Smooth muscle cell (in vitro differentiated cells): ENCODE measurements around the gene SPATA31E1. TPM values are rescaled to one million over a fixed set of nuclear protein-coding genes. Genes with fewer than 3 reads are reported as not detected.

Source experiments
- DNase-seq: peaks from one replicate; lab custom pipeline; 2025; ENCODE audit not compliant: unreplicated experiment; lab: John Stamatoyannopoulos, UW
- H2AFZ ChIP-seq: fragments of 200-600 bp; sonication (generic); 2 replicates; pipeline ENCODE4 v1.6.0; 2016; ENCODE audit warnings: antibody characterized with exemption, low read depth, mild to moderate bottlenecking
- H3F3A ChIP-seq: fragments of 200-600 bp; sonication (generic); 2 replicates; pipeline ENCODE4 v1.6.0; 2017; ENCODE audit warnings: antibody characterized with exemption, low read depth
- H3K27ac ChIP-seq: fragments of 200-600 bp; sonication (generic); 2 replicates; pipeline ENCODE4 v1.5.1; 2016; ENCODE audit warnings: low read depth, mild to moderate bottlenecking
- H3K27me3 ChIP-seq: fragments of 200-600 bp; sonication (generic); 2 replicates; pipeline ENCODE4 v1.6.1; 2016; ENCODE audit warnings: low read depth, mild to moderate bottlenecking
- H3K36me3 ChIP-seq: fragments of 200-600 bp; sonication (generic); 2 replicates; pipeline ENCODE4 v1.5.1; 2016; ENCODE audit warnings: low read depth
- H3K4me1 ChIP-seq: fragments of 200-600 bp; sonication (generic); 2 replicates; pipeline ENCODE4 v1.5.1; 2016; ENCODE audit warnings: low read depth
- H3K4me2 ChIP-seq: fragments of 200-600 bp; sonication (generic); 2 replicates; pipeline ENCODE4 v1.6.0; 2016; ENCODE audit warnings: mild to moderate bottlenecking
- H3K4me3 ChIP-seq: fragments of 200-600 bp; sonication (generic); 2 replicates; pipeline ENCODE4 v1.5.1; 2016; ENCODE audit warnings: mild to moderate bottlenecking
- H3K79me2 ChIP-seq: fragments of 200-600 bp; sonication (generic); 2 replicates; pipeline ENCODE4 v1.6.0; 2016; ENCODE audit warnings: low read depth, mild to moderate bottlenecking
- H3K9ac ChIP-seq: fragments of 200-600 bp; sonication (generic); 2 replicates; pipeline ENCODE4 v1.6.0; 2016; ENCODE audit warnings: low read depth
- H3K9me3 ChIP-seq: fragments of 200-600 bp; sonication (generic); replicated peaks from 2 replicates; pipeline ENCODE4 v1.5.1; 2016; ENCODE audit warnings: low read depth
- H4K20me1 ChIP-seq: fragments of 200-600 bp; sonication (generic); 2 replicates; pipeline ENCODE4 v1.6.0; 2016; ENCODE audit warnings: low read depth
- WGBS: methylation state at CpG from one replicate; pipeline ENCODE4 v1.1.7; 2016; ENCODE audit warnings: low lambda C conversion rate; 5-methylcytosine and 5-hydroxymethylcytosine counted together
- polyA plus RNA-seq: library from polyadenylated mRNA; unstranded; fragments of >200 nt; fragmentation: Nextera tagmentation; extraction: Ambion mirVana; gene quantifications from 2 replicates; pipeline ENCODE4 v1.2.1, GENCODE V29; 2016
- total RNA-seq: library from RNA; depleted of rRNA; stranded (reverse); fragments of >200 nt; gene quantifications from 2 replicates; pipeline ENCODE4 v1.2.3, GENCODE V29; 2014
- TF ChIP-seq, protein P1 (sequence below): fragments of 200-600 bp; sonication (generic); IDR thresholded peaks from 2 replicates; pipeline ENCODE4 v1.5.1; 2017; ENCODE audit warnings: borderline replicate concordance, mild to moderate bottlenecking, antibody characterized with exemption; ENCODE audit not compliant: insufficient read depth, poor library complexity, severe bottlenecking

The SPATA31E1 gene
- total and polyA plus RNA-seq, 2 experiments from 2014 or later = not detected

GRCh38 chr9:87864915-87865314, 17.8 kb upstream of the SPATA31E1 start:
- Histone ChIP-seq H3K36me3 (no peaks in the 10 kb centered on the region), H3K9ac (no peak overlapping the region), H3F3A (no peaks in the 10 kb centered on the region), H3K27me3 (no peaks in the 10 kb centered on the region), H4K20me1 (no peaks in the 10 kb centered on the region), H3K79me2 (no peaks in the 10 kb centered on the region), H3K4me1 (no peaks in the 10 kb centered on the region), H3K4me2 (no peak overlapping the region), H3K27ac (no peak overlapping the region), H3K4me3 (no peak overlapping the region), H3K9me3 (peaks cover 7% of the 10 kb centered on the region), H2AFZ (no peak overlapping the region)
- WGBS = 90% methylated on average over 3 of the region's 3 CpGs
- DNase-seq = no peak
- TF ChIP-seq, protein P1, sequence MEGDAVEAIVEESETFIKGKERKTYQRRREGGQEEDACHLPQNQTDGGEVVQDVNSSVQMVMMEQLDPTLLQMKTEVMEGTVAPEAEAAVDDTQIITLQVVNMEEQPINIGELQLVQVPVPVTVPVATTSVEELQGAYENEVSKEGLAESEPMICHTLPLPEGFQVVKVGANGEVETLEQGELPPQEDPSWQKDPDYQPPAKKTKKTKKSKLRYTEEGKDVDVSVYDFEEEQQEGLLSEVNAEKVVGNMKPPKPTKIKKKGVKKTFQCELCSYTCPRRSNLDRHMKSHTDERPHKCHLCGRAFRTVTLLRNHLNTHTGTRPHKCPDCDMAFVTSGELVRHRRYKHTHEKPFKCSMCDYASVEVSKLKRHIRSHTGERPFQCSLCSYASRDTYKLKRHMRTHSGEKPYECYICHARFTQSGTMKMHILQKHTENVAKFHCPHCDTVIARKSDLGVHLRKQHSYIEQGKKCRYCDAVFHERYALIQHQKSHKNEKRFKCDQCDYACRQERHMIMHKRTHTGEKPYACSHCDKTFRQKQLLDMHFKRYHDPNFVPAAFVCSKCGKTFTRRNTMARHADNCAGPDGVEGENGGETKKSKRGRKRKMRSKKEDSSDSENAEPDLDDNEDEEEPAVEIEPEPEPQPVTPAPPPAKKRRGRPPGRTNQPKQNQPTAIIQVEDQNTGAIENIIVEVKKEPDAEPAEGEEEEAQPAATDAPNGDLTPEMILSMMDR = no peak

GRCh38 chr9:87865626-87866025, 17.1 kb upstream of the SPATA31E1 start:
- Histone ChIP-seq H3K4me3 (peak overlapping the region; percentile 5), H3F3A (no peaks in the 10 kb centered on the region), H4K20me1 (no peaks in the 10 kb centered on the region), H3K27me3 (no peaks in the 10 kb centered on the region), H3K9ac (no peak overlapping the region), H3K27ac (no peak overlapping the region), H2AFZ (no peak overlapping the region), H3K4me2 (no peak overlapping the region), H3K4me1 (no peaks in the 10 kb centered on the region), H3K79me2 (no peaks in the 10 kb centered on the region), H3K9me3 (peaks cover 7% of the 10 kb centered on the region), H3K36me3 (no peaks in the 10 kb centered on the region)
- DNase-seq = no peak
- WGBS = 88% methylated on average over 3 of the region's 3 CpGs
- TF ChIP-seq, protein P1 = no peak

DNA sequence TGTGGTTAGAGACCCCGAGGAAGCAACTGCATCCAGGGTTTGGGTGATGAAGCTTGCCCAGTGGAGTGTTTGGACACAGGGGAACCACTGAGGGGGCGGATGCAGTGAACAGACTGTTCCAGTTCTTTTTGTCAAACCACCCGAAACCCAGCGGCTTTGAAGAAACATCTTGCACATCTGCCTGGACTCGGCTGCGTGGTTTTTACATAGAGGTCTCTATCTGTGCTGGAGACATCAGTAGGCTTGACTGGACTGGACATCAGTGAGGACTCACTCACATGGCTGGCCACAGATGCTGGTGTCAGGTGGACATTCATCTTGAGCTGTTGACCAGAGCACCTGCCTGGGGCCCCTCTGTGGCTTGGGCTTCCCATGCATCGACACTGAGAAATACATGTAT, 15.3 kb upstream of the SPATA31E1 start:
- WGBS = 91% methylated on average over 7 of the region's 7 CpGs
- Histone ChIP-seq H4K20me1 (no peaks in the 10 kb centered on the region), H3K27me3 (no peaks in the 10 kb centered on the region), H3K27ac (no peak overlapping the region), H3F3A (no peaks in the 10 kb centered on the region), H3K9ac (no peak overlapping the region), H3K9me3 (no peaks in the 10 kb centered on the region), H3K4me1 (no peaks in the 10 kb centered on the region), H3K4me3 (no peak overlapping the region), H3K4me2 (no peak overlapping the region), H3K79me2 (no peaks in the 10 kb centered on the region), H2AFZ (no peak overlapping the region), H3K36me3 (no peaks in the 10 kb centered on the region)
- no peak for DNase-seq
- TF ChIP-seq, protein P1 = no peak

GRCh38 chr9:87868175-87868574, 14.5 kb upstream of the SPATA31E1 start:
- Histone ChIP-seq H3K9me3 (no peaks in the 10 kb centered on the region), H3K79me2 (no peaks in the 10 kb centered on the region), H4K20me1 (no peaks in the 10 kb centered on the region), H3K27ac (no peak overlapping the region), H3K4me1 (no peaks in the 10 kb centered on the region), H3K4me2 (no peak overlapping the region), H3F3A (no peaks in the 10 kb centered on the region), H3K27me3 (no peaks in the 10 kb centered on the region), H2AFZ (no peak overlapping the region), H3K9ac (no peak overlapping the region), H3K36me3 (no peaks in the 10 kb centered on the region), H3K4me3 (no peak overlapping the region)
- WGBS = 95% methylated on average over 9 of the region's 9 CpGs
- TF ChIP-seq, protein P1 = no peak
- no peak for DNase-seq
